Mesenchymal stem cell (in vitro differentiated cells and primary cell): ENCODE results near the gene TRPC4AP.

Experiments
- DNase-seq: peaks from one replicate; pipeline ENCODE4 v3.0.0-alpha.2; 2013
- H2AFZ ChIP-seq: one replicate; pipeline ENCODE4 v1.6.1; 2013; ENCODE audit warnings: low read depth, mild to moderate bottlenecking, control low read depth, inconsistent platforms, low read length, moderate library complexity
- H2AK5ac ChIP-seq: 2 replicates; pipeline ENCODE4 v1.6.1; 2013; ENCODE audit warnings: low read length, moderate library complexity, mild to moderate bottlenecking, inconsistent platforms; ENCODE audit not compliant: severe bottlenecking
- H2BK120ac ChIP-seq: one replicate; pipeline ENCODE4 v1.6.1; 2013; ENCODE audit warnings: low read depth, mild to moderate bottlenecking, inconsistent platforms, low read length, moderate library complexity
- H2BK12ac ChIP-seq, 2 experiments: one replicate each; pipeline ENCODE4 v1.6.1; 2013; ENCODE audit warnings: inconsistent platforms in 2 of 2, low read length in 2 of 2, mild to moderate bottlenecking in 2 of 2, moderate library complexity in 2 of 2, control low read depth in 1 of 2
- H2BK15ac ChIP-seq: one replicate; pipeline ENCODE4 v1.6.1; 2013; ENCODE audit warnings: mild to moderate bottlenecking, low read depth, inconsistent platforms; ENCODE audit not compliant: poor library complexity, severe bottlenecking
- H2BK5ac ChIP-seq: 2 replicates; pipeline ENCODE4 v1.6.1; 2013; ENCODE audit warnings: low read depth, mild to moderate bottlenecking, low read length, control low read depth, inconsistent platforms; ENCODE audit not compliant: poor library complexity, severe bottlenecking
- H3K14ac ChIP-seq, 2 experiments: one replicate each; pipeline ENCODE4 v1.6.1; 2013; ENCODE audit warnings: inconsistent platforms in 2 of 2, low read length in 2 of 2, control low read depth in 1 of 2, mild to moderate bottlenecking in 1 of 2, moderate library complexity in 1 of 2
- H3K18ac ChIP-seq, 2 experiments: one replicate each; pipeline ENCODE4 v1.6.1; 2013; ENCODE audit warnings: inconsistent platforms in 2 of 2, low read length in 2 of 2, control low read depth in 1 of 2, low read depth in 1 of 2, mild to moderate bottlenecking in 1 of 2
- H3K23ac ChIP-seq, 2 experiments: one replicate each; pipeline ENCODE4 v1.6.1; 2013; ENCODE audit warnings: inconsistent platforms in 2 of 2, low read length in 2 of 2, mild to moderate bottlenecking in 2 of 2, moderate library complexity in 2 of 2, control low read depth in 1 of 2
- H3K27ac ChIP-seq: 2 replicates; pipeline ENCODE4 v1.5.1; 2013; ENCODE audit warnings: mild to moderate bottlenecking, moderate library complexity, low read length, control low read depth, inconsistent platforms; ENCODE audit not compliant: poor library complexity, severe bottlenecking
- H3K27me3 ChIP-seq, 2 experiments: 2 replicates each; pipeline versions ENCODE4 v1.6.1 to v1.7.0; 2013; ENCODE audit warnings: low read length in 2 of 2, mild to moderate bottlenecking in 2 of 2, moderate library complexity in 2 of 2, control low read depth in 1 of 2, inconsistent platforms in 1 of 2; ENCODE audit not compliant: control insufficient read depth in 1 of 2, insufficient read depth in 1 of 2
- H3K36me3 ChIP-seq, 2 experiments: 2 replicates each; pipeline versions ENCODE4 v1.6.1 to v1.7.0; 2013; ENCODE audit warnings: low read length in 2 of 2, control low read depth in 1 of 2, inconsistent platforms in 1 of 2, low read depth in 1 of 2, mild to moderate bottlenecking in 1 of 2; ENCODE audit not compliant: insufficient read depth in 2 of 2, control insufficient read depth in 1 of 2
- H3K4ac ChIP-seq, 2 experiments: one replicate each; pipeline ENCODE4 v1.6.1; 2013; ENCODE audit warnings: inconsistent platforms in 2 of 2, low read length in 2 of 2, mild to moderate bottlenecking in 2 of 2, moderate library complexity in 2 of 2, control low read depth in 1 of 2, low read depth in 1 of 2
- H3K4me1 ChIP-seq: 2 replicates; pipeline ENCODE4 v1.6.1; 2013; ENCODE audit warnings: low read depth, low read length, control low read depth; ENCODE audit not compliant: control insufficient read depth, insufficient read depth
- H3K4me2 ChIP-seq: 2 replicates; pipeline ENCODE4 v1.6.1; 2013; ENCODE audit warnings: low read length, mild to moderate bottlenecking, inconsistent platforms; ENCODE audit not compliant: poor library complexity, severe bottlenecking
- H3K4me3 ChIP-seq, 2 experiments: 2 replicates each; pipeline versions ENCODE4 v1.5.1 to v1.7.0; 2013; ENCODE audit warnings: low read length in 2 of 2, mild to moderate bottlenecking in 2 of 2, control low read depth in 1 of 2, low read depth in 1 of 2; ENCODE audit not compliant: insufficient read depth in 1 of 2
- H3K79me1 ChIP-seq: replicated peaks from 2 replicates; pipeline ENCODE4 v1.6.1; 2013; ENCODE audit warnings: mild to moderate bottlenecking, control low read depth, low read length, inconsistent platforms; ENCODE audit not compliant: poor library complexity, severe bottlenecking
- H3K9ac ChIP-seq: 2 replicates; pipeline ENCODE4 v1.7.0; 2013; ENCODE audit warnings: mild to moderate bottlenecking, low read length, moderate library complexity
- H3K9me3 ChIP-seq: 2 replicates; pipeline ENCODE4 v1.7.0; 2013; ENCODE audit warnings: mild to moderate bottlenecking, low read length; ENCODE audit not compliant: control insufficient read depth
- H4K8ac ChIP-seq: one replicate; pipeline ENCODE4 v1.6.1; 2013; ENCODE audit warnings: inconsistent platforms, mild to moderate bottlenecking, low read length, moderate library complexity
- H4K91ac ChIP-seq: one replicate; pipeline ENCODE4 v1.6.1; 2013; ENCODE audit warnings: mild to moderate bottlenecking, low read length, inconsistent platforms
- WGBS: methylation state at CpG from one replicate; pipeline ENCODE4 v1.1.7; 2013; ENCODE audit warnings: mixed read lengths; 5-methylcytosine and 5-hydroxymethylcytosine counted together

Gene TRPC4AP

GRCh38 chr20:34999021-34999451 is 93.6 kb downstream of the TRPC4AP start:
- Histone ChIP-seq H2AK5ac (no peak overlapping the region), H3K23ac (no peak overlapping the region), H3K4me3 (no peak overlapping the region), H3K4me1 (peaks cover 19% of the 10 kb centered on the region), H3K36me3 (peaks cover 89 to 100% of the 10 kb centered on the region in 2 experiments), H2BK5ac (no peak overlapping the region), H2BK120ac (no peak overlapping the region), H2AFZ (no peak overlapping the region), H3K9ac (no peak overlapping the region), H3K79me1 (peaks cover 22% of the 10 kb centered on the region), H3K4me2 (no peak overlapping the region), H3K9me3 (no peaks in the 10 kb centered on the region), H2BK15ac (no peak overlapping the region), H3K27ac (no peak overlapping the region), H3K14ac (no peak overlapping the region), H3K4ac (no peak overlapping the region), H4K91ac (no peak overlapping the region), H3K27me3 (no peaks in the 10 kb centered on the region), H2BK12ac (no peak overlapping the region), H3K18ac (no peak overlapping the region), H4K8ac (no peak overlapping the region)
- 98% methylated on average over 25 of the region's 25 CpGs for WGBS
- no peak for DNase-seq

- Histone ChIP-seq H3K9me3 (no peaks in the 10 kb centered on the region), H2BK12ac (no peak overlapping the region), H4K91ac (no peak overlapping the region), H3K4me2 (no peak overlapping the region), H3K18ac (no peak overlapping the region), H2AK5ac (no peak overlapping the region), H3K79me1 (peaks cover 24% of the 10 kb centered on the region), H3K4me1 (peaks cover 19% of the 10 kb centered on the region), H2BK5ac (no peak overlapping the region), H4K8ac (no peak overlapping the region), H2BK15ac (no peak overlapping the region), H3K36me3 (peaks cover 89 to 100% of the 10 kb centered on the region in 2 experiments), H2BK120ac (no peak overlapping the region), H3K14ac (no peak overlapping the region), H2AFZ (no peak overlapping the region), H3K27me3 (no peaks in the 10 kb centered on the region), H3K23ac (no peak overlapping the region), H3K4me3 (no peak overlapping the region), H3K9ac (no peak overlapping the region), H3K27ac (no peak overlapping the region), H3K4ac (no peak overlapping the region)
- WGBS: 92% methylated on average over 28 of the region's 28 CpGs
- no peak for DNase-seq
Measured at GRCh38 chr20:34998331-34998950, 94.2 kb downstream of the TRPC4AP start.

- no peak overlapping the region for H2BK5ac ChIP-seq
- no peak overlapping the region for H2BK15ac ChIP-seq
- H2AFZ ChIP-seq: no peak overlapping the region
- H3K36me3 ChIP-seq: peaks cover 89 to 100% of the 10 kb centered on the region in 2 experiments
- no peak overlapping the region for H2AK5ac ChIP-seq
- no peak overlapping the region for H4K91ac ChIP-seq
- H3K27me3 ChIP-seq: no peaks in the 10 kb centered on the region
- H3K14ac ChIP-seq: no peak overlapping the region
- H3K27ac ChIP-seq: no peak overlapping the region
- H3K4me2 ChIP-seq: no peak overlapping the region
- H3K4ac ChIP-seq: no peak overlapping the region
- H2BK120ac ChIP-seq: no peak overlapping the region
- H3K9me3 ChIP-seq: no peaks in the 10 kb centered on the region
- H3K4me1 ChIP-seq: peaks cover 19% of the 10 kb centered on the region
- H3K18ac ChIP-seq: no peak overlapping the region
- no peak overlapping the region for H3K9ac ChIP-seq
- H4K8ac ChIP-seq: no peak overlapping the region
- WGBS: 97% methylated on average over 2 of the region's 2 CpGs
- DNase-seq: no peak
- H3K4me3 ChIP-seq: no peak overlapping the region
- no peak overlapping the region for H2BK12ac ChIP-seq
- no peak overlapping the region for H3K23ac ChIP-seq
- H3K79me1 ChIP-seq: peaks cover 26% of the 10 kb centered on the region
Measured at GRCh38 chr20:34997774-34998173, 94.8 kb downstream of the TRPC4AP start.

GRCh38 chr20:34997131-34997561 is 95.5 kb downstream of the TRPC4AP start:
- Histone ChIP-seq H3K18ac (no peak overlapping the region), H2BK15ac (no peak overlapping the region), H3K27me3 (no peaks in the 10 kb centered on the region), H3K4me3 (no peak overlapping the region), H3K4me1 (peaks cover 16% of the 10 kb centered on the region), H2AK5ac (no peak overlapping the region), H3K4ac (no peak overlapping the region), H2BK5ac (no peak overlapping the region), H2BK12ac (no peak overlapping the region), H3K36me3 (peaks cover 84 to 94% of the 10 kb centered on the region in 2 experiments), H3K27ac (no peak overlapping the region), H3K9ac (no peak overlapping the region), H3K4me2 (no peak overlapping the region), H3K9me3 (no peaks in the 10 kb centered on the region), H3K79me1 (peaks cover 23% of the 10 kb centered on the region), H3K14ac (no peak overlapping the region), H2BK120ac (no peak overlapping the region), H4K91ac (no peak overlapping the region), H2AFZ (no peak overlapping the region), H3K23ac (no peak overlapping the region), H4K8ac (no peak overlapping the region)
- DNase-seq: no peak
- 96% methylated on average over 26 of the region's 39 CpGs for WGBS
